ENCODE data around the gene AARS2.

The AARS2 gene

DNA sequence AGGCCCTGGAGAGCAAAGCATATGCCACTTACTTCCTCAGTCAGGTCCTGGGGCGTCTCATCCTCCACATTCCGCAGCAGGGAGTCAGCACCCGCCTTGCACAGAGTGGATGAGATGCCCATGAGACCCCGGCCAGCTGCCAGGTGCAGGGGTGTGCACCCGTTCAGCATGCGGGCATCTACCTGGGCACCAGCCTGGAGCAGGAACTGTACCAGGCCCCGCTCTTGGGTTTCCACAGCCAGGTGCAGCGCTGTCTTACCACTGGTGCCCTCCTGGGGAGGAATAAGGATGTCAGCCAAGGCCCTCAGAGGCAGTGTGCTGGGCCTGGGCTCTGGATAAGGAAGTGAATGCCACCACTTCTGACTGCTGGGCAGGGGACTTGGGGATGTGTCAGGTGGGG, 53.1 kb downstream of the AARS2 start:
- no peak for DNase-seq

- DNase-seq: no peak
These were observed 54.2 kb downstream of the AARS2 start for GRCh38 chr6:44258921-44259320.

DNA sequence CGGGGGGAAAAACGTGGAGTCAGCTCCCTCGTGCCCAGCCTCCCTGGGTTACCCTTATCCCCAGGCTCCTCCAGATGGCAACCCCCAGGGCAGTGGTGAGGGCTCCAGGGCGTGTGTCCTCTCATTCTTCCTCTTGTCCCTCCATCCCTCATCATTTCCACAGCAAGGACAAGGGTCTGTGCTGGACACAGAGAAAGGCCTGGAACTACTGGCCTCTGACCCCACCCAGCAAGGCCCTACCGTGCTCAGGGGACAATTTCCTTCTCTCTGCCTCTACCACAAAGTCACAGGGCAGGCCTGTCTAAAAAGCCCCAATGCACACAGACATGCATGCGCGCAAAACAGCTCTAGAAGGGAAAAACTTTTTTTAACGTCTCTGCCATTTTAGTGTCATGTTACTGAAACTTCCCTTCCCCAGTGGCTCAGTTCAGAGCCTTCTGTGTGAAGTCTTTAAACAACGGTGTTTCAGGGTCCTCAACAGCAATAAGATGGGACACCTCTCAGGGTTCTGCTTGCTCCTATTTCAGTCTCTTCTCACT, 54.8 kb downstream of the AARS2 start:
- no peak for DNase-seq

- DNase-seq: no peak
These were observed 55.3 kb downstream of the AARS2 start for GRCh38 chr6:44257753-44258324.

GRCh38 chr6:44257025-44257752, 56.0 kb downstream of the AARS2 start, which contains the start of gene SLC35B2:
Gene SLC35B2, minus strand, starts transcription at chr6:44257528. Its CDS starts 118 bp downstream, at chr6:44257410.
- peak; percentile 53 for DNase-seq

DNA sequence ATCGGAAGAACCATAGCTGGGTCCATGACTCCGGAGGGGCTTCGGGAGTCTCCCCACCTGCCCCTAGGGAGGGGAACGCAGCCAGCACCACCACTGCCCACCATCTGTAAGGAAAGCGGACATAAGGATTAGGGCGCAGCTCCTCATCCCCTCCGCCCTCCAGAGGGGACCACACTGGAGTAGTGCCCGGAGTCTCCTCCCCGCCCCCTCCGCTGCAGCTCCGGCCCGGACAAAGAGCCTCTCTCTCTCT, 56.4 kb downstream of the AARS2 start:
- no peak for DNase-seq

DNA sequence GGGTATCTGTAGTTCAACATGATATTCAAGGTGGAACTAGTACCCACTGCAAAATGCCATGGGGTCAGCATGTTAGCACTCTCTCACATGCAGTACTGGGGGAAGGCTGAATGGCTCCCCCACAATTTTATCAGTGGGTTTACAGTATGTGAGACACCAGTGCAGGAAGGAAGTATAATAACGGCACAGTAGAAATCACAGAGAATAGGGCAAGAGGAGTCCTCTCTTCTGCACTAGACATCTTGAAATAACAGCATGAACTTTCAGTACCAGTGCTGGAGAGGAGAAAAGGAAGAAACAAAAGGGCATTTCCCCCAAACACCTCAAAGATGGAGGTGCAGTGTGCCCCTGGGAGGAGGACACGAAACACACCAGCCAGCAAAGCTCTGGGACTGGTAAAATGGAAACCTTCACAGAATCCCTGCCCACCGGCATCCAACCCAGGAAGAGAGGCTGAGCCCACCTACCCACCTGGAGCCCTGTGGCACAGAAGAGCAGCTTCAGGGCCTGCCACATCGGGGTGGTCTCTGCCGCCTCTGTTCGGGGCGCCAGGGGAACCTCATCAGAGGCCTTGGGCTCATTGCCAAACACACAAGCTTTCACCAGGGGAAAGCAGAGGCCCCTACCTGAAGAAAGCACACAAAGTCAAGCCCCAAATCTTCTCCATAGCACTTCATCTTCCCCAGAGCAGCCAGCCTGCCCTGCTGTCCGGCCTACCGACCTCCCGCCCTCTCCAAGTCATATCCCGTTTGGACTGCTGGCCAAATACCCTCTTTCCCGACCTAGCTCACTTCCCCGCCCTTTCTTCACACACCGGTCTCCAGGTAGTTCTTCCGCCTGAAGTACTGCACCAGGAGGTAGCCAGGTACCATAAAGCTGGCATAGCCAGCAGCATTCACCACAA, 57.0 kb downstream of the AARS2 start:
- DNase-seq: no peak

DNA sequence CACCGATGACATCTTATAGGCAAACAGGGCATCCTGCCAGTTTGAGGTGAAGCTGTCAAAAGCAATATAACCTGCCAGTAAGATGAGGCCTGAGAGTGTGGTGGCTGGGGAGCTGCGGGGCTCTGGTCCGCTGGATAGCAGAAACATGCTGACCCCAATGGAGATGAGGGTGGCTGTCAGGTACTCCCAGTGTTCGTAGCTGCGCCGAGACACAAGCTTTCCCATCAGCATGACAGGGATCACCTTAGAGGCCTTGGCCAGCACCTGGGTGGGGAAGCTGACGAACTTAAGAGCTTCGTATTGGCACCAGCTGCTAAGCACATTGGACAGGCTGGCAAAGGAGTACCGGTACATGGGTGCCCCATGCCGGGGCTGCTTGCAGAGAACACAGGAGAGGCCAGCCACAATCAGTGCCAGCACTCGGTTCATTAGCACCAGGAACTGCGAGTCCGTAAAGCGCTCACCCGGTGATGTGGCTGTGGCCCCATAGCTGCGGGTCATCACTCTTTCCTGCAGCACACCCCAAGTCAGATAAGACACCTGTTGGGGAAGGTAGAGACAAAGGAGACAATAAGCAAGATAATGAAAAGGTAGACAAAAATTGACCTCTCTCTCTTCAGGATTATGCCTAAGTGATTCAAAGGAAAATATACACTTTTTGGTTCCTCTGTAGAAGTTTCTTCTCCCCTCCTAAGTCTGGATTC, 57.9 kb downstream of the AARS2 start:
- no peak for DNase-seq

DNA sequence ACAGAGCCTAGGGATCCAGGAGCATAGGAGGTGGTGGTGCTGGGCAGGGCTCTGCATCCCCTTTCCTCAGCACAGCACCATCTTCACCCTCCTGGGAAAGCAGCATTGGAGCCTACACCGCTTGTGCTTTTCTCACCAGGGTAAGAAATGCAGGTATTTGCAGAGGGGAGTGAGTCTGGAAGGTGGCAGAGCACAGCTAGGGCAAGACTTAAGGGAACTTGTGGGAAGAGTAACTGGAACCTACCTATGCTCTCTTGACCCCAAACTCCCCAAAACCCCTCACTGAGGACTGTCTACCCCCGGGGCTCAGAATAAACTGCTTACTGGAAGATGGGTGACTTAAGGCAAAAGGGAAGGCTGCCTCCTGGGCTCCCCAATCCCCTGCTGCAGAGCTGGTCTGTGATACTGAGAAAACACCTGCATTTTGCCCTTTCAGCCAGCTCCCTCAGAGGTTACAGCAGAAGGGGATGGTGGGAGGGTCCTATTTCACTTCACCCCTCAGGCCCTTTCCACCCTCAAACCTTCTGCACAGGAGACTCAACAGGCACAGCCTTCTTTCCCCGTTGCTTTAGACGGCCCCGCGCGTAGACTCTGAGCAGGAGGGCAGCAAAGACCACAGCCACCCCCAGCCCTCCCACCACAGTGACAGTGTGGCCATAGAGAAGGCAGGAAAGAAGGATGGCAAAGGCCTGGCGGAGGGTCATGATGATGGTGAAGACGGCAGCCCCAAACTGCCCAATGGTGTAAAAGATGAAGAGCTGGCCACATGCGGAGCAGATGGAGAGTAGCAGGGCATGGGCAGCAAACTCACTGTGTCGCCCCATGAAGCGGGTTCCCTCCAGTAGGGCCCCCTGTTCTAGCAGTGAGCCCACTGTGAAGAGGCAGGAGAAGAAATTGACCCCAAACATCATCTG, 58.7 kb downstream of the AARS2 start:
- DNase-seq: no peak

- no peak for DNase-seq
These were observed 59.6 kb downstream of the AARS2 start for GRCh38 chr6:44253307-44254101.

- DNase-seq: no peak
These were observed 61.3 kb downstream of the AARS2 start for GRCh38 chr6:44251576-44252524.

- DNase-seq: no peak
These were observed 62.4 kb downstream of the AARS2 start for GRCh38 chr6:44250718-44251123.

- no peak for DNase-seq
These were observed 63.0 kb downstream of the AARS2 start for GRCh38 chr6:44250067-44250717.
